PC-9 (cell line): ENCODE measurements around the gene OPA1.

ENCODE experiments used
- CTCF ChIP-seq: fragments of 200-600 bp; sonication (generic); conservative IDR thresholded peaks from 2 replicates; pipeline ENCODE4 v1.6.1; 2017; ENCODE audit warnings: mixed run types, antibody characterized with exemption, mild to moderate bottlenecking, moderate library complexity
- EZH2 ChIP-seq: fragments of 200-600 bp; sonication (generic); IDR thresholded peaks from 2 replicates; pipeline ENCODE4 v1.8.0; 2017; ENCODE audit warnings: antibody characterized with exemption, low read depth

GRCh38 chr3:193662757-193663322 is 69.8 kb downstream of the OPA1 start:
- TF ChIP-seq EZH2 (no peak), CTCF (no peak)
